ENCODE data around the gene SIK2.

GRCh38 chr11:111715142-111715816 lies 113.0 kb downstream of the SIK2 start:
- TF ChIP-seq, protein P1, sequence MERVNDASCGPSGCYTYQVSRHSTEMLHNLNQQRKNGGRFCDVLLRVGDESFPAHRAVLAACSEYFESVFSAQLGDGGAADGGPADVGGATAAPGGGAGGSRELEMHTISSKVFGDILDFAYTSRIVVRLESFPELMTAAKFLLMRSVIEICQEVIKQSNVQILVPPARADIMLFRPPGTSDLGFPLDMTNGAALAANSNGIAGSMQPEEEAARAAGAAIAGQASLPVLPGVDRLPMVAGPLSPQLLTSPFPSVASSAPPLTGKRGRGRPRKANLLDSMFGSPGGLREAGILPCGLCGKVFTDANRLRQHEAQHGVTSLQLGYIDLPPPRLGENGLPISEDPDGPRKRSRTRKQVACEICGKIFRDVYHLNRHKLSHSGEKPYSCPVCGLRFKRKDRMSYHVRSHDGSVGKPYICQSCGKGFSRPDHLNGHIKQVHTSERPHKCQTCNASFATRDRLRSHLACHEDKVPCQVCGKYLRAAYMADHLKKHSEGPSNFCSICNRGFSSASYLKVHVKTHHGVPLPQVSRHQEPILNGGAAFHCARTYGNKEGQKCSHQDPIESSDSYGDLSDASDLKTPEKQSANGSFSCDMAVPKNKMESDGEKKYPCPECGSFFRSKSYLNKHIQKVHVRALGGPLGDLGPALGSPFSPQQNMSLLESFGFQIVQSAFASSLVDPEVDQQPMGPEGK (CRISPR knock-in tag; IDR thresholded peaks at IDR 0.05; ENCODE audit: borderline replicate concordance), result no peak
- TF ChIP-seq ZNF565 (CRISPR knock-in tag; conservative IDR thresholded peaks at IDR 0.05; ENCODE audit: low read depth) (no peak), ZNF8 (CRISPR knock-in tag; IDR thresholded peaks at IDR 0.05) (no peak), CREB5 (CRISPR knock-in tag; IDR thresholded peaks at IDR 0.05; ENCODE audit: low read depth) (no peak), SNAI2 (CRISPR knock-in tag; IDR thresholded peaks at IDR 0.05) (no peak), ZFP30 (CRISPR knock-in tag; IDR thresholded peaks at IDR 0.05) (no peak), ZFP3 (CRISPR knock-in tag; IDR thresholded peaks at IDR 0.05) (no peak)
